Ishikawa (cell line): ENCODE data around the gene MAD1L1.

Source experiments
- CEBPB ChIP-seq: IDR thresholded peaks from 2 replicates; pipeline ENCODE4 v1.6.1; 2012
- CREB1 ChIP-seq: IDR thresholded peaks from 2 replicates; pipeline ENCODE4 v1.6.1; 2012; ENCODE audit warnings: low read depth
- EGR1 ChIP-seq: IDR thresholded peaks from 2 replicates; pipeline ENCODE4 v1.6.1; 2012
- EP300 ChIP-seq: IDR thresholded peaks from 2 replicates; pipeline ENCODE4 v1.6.1; 2012; ENCODE audit warnings: borderline replicate concordance
- FOXM1 ChIP-seq: IDR thresholded peaks from 2 replicates; pipeline ENCODE4 v1.6.1; 2012; ENCODE audit warnings: low read depth, borderline replicate concordance
- MAX ChIP-seq: IDR thresholded peaks from 2 replicates; pipeline ENCODE4 v1.6.1; 2012
- NFIC ChIP-seq: IDR thresholded peaks from 2 replicates; pipeline ENCODE4 v1.6.1; 2012
- RAD21 ChIP-seq: IDR thresholded peaks from 2 replicates; pipeline ENCODE4 v1.6.1; 2012; ENCODE audit warnings: low read depth
- REST ChIP-seq: IDR thresholded peaks from 2 replicates; pipeline ENCODE4 v1.6.1; 2012; ENCODE audit warnings: low read depth, mild to moderate bottlenecking
- TAF1 ChIP-seq: IDR thresholded peaks from 2 replicates; pipeline ENCODE4 v1.6.1; 2012; ENCODE audit warnings: low read depth, mild to moderate bottlenecking
- TCF12 ChIP-seq: IDR thresholded peaks from 2 replicates; pipeline ENCODE4 v1.6.1; 2012; ENCODE audit warnings: low read depth
- TEAD4 ChIP-seq: IDR thresholded peaks from 2 replicates; pipeline ENCODE4 v1.6.1; 2012
- USF1 ChIP-seq: IDR thresholded peaks from 2 replicates; pipeline ENCODE4 v1.6.1; 2012
- YY1 ChIP-seq: IDR thresholded peaks from 2 replicates; pipeline ENCODE4 v1.6.1; 2012; ENCODE audit warnings: low read depth
- ZBTB7A ChIP-seq: IDR thresholded peaks from 2 replicates; pipeline ENCODE4 v1.6.1; 2012; ENCODE audit warnings: low read depth

MAD1L1 gene

GRCh38 chr7:1849351-1850041 lies 383.2 kb downstream of the MAD1L1 start:
- TF ChIP-seq CEBPB (no peak), ZBTB7A (no peak), TCF12 (no peak), RAD21 (no peak), USF1 (no peak), EGR1 (no peak), TAF1 (no peak), FOXM1 (no peak), CREB1 (no peak), MAX (no peak), REST (no peak), YY1 (no peak), NFIC (no peak), TEAD4 (no peak), EP300 (no peak)

GRCh38 chr7:1848911-1849311 lies 383.8 kb downstream of the MAD1L1 start:
- TF ChIP-seq FOXM1, result no peak
- no peak for TF ChIP-seq TAF1
- no peak for TF ChIP-seq TCF12
- TF ChIP-seq NFIC, result no peak
- TF ChIP-seq ZBTB7A, result no peak
- TF ChIP-seq USF1, result no peak
- no peak for TF ChIP-seq EP300
- TF ChIP-seq MAX, result no peak
- TF ChIP-seq CREB1, result no peak
- no peak for TF ChIP-seq YY1
- no peak for TF ChIP-seq CEBPB
- no peak for TF ChIP-seq TEAD4
- TF ChIP-seq REST, result no peak
- no peak for TF ChIP-seq RAD21
- TF ChIP-seq EGR1, result no peak

GRCh38 chr7:1848013-1848640 lies 384.6 kb downstream of the MAD1L1 start:
- TF ChIP-seq TEAD4, result no peak

GRCh38 chr7:1847260-1848001 lies 385.3 kb downstream of the MAD1L1 start:
- no peak for TF ChIP-seq CREB1
- no peak for TF ChIP-seq TAF1
- no peak for TF ChIP-seq REST
- no peak for TF ChIP-seq EGR1
- TF ChIP-seq CEBPB, result no peak
- TF ChIP-seq TEAD4, result no peak
- TF ChIP-seq EP300, result no peak
- TF ChIP-seq MAX, result no peak
- TF ChIP-seq USF1, result no peak
- TF ChIP-seq ZBTB7A, result no peak
